Neuron (in vitro differentiated cells): ENCODE measurements around the gene ANKRD13A.

ENCODE experiments used
- H2AFZ ChIP-seq: one replicate; pipeline ENCODE4 v1.6.1; 2013; ENCODE audit warnings: low read depth, mild to moderate bottlenecking, inconsistent platforms, low read length, moderate library complexity
- H3K27me3 ChIP-seq: one replicate; pipeline ENCODE4 v1.6.1; 2013; ENCODE audit warnings: low read length; ENCODE audit not compliant: insufficient read depth
- H3K36me3 ChIP-seq: one replicate; pipeline ENCODE4 v1.6.1; 2013; ENCODE audit warnings: low read length; ENCODE audit not compliant: insufficient read depth
- H3K4me1 ChIP-seq: one replicate; pipeline ENCODE4 v1.6.1; 2013; ENCODE audit warnings: low read length; ENCODE audit not compliant: insufficient read depth
- H3K4me3 ChIP-seq: 2 replicates; pipeline ENCODE4 v1.5.1; 2013; ENCODE audit warnings: mild to moderate bottlenecking, low read length, moderate library complexity
- H3K9me3 ChIP-seq: one replicate; pipeline ENCODE4 v1.6.1; 2013; ENCODE audit warnings: low read length

The ANKRD13A gene

DNA sequence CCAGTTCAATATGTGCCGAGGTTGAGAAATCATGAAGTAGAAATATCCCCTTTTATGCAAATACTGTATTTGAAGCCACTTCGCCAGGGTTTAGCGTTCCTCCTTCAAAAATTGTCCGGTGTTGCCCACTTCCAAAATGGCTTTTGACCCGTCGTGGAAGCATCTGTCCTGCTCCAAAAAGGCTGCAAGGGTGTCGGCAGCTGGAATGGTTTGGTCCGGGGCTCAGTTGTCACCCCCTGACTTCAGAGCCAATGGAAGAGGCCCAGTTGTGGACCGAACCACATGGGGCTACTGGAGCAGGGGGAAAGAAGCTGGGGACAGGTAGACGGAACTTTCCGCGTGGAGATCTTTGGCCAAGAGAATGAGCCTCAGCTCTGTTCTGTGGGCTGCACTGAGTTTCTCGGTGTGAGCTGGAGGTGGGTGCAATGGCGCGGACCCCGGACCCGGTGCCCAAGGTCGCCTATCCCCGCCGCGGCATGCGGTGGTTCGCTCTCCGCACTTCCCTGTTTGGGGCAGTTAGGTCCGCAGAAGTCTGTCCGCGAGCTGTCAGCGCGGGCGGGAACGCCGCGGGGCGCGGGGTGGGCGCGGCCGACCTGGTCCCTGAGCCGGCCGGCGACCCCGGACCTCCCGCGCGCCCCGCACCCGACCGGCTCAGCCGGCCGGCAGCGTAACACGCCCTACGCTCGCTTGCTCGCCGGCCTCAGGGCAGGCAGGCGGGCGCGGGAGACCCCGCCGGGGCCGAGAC lies at the start of gene ANKRD13A:
Gene ANKRD13A, plus strand, starts transcription at position 527 of the 745 bp plus-strand sequence. CDS start 259 bp downstream, outside the sequence.
- Histone ChIP-seq H3K27me3 (no peaks in the 10 kb centered on the region), H2AFZ (peak within 1 kb of the TSS; percentile 69), H3K36me3 (no peaks in the 10 kb centered on the region)

GRCh38 chr12:109950625-109951024 lies 48.6 kb upstream of the ANKRD13A start:
- H2AFZ ChIP-seq, result no peak overlapping the region

More for the DNA sequence above, at the start of gene ANKRD13A:
- Histone ChIP-seq H3K4me1 (peaks cover 22% of the 10 kb centered on the region), H3K4me3 (peak within 1 kb of the TSS; percentile 82), H3K9me3 (no peaks in the 10 kb centered on the region)

GRCh38 chr12:109951136-109951535 lies 48.1 kb upstream of the ANKRD13A start:
- Histone ChIP-seq H3K4me1 (peaks cover 33% of the 10 kb centered on the region), H2AFZ (no peak overlapping the region), H3K4me3 (no peak overlapping the region), H3K36me3 (peaks cover 52% of the 10 kb centered on the region), H3K27me3 (no peaks in the 10 kb centered on the region), H3K9me3 (no peaks in the 10 kb centered on the region)

More at GRCh38 chr12:109950625-109951024, 48.6 kb upstream of the ANKRD13A start:
- H3K4me1 ChIP-seq, result peaks cover 35% of the 10 kb centered on the region
- no peak overlapping the region for H3K4me3 ChIP-seq
- peaks cover 50% of the 10 kb centered on the region for H3K36me3 ChIP-seq
- H3K27me3 ChIP-seq, result no peaks in the 10 kb centered on the region
- H3K9me3 ChIP-seq, result no peaks in the 10 kb centered on the region

DNA sequence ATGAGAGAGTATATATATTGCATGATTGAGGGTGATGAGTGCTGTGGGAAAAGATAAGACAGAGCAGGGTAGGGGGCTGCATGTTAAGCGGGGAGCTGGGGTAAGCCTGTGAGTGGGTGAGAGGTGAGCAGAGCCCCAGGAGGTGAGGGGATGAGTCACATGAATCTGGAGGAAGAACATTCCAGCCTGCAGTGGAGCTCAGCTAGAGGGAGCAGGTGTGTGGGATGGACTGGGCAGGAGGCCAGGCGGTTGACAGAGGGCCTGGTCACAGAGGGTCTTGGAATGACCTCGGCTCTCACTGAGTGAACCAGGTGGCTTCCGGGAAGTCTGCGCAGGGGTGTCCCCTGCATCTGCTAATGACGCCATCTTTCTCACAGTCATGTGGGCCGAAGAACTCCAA lies 47.5 kb upstream of the ANKRD13A start:
- H3K27me3 ChIP-seq, result no peaks in the 10 kb centered on the region
- H3K36me3 ChIP-seq, result peaks cover 55% of the 10 kb centered on the region
- peaks cover 26% of the 10 kb centered on the region for H3K4me1 ChIP-seq
- no peak overlapping the region for H3K4me3 ChIP-seq
- H2AFZ ChIP-seq, result no peak overlapping the region
- no peaks in the 10 kb centered on the region for H3K9me3 ChIP-seq

DNA sequence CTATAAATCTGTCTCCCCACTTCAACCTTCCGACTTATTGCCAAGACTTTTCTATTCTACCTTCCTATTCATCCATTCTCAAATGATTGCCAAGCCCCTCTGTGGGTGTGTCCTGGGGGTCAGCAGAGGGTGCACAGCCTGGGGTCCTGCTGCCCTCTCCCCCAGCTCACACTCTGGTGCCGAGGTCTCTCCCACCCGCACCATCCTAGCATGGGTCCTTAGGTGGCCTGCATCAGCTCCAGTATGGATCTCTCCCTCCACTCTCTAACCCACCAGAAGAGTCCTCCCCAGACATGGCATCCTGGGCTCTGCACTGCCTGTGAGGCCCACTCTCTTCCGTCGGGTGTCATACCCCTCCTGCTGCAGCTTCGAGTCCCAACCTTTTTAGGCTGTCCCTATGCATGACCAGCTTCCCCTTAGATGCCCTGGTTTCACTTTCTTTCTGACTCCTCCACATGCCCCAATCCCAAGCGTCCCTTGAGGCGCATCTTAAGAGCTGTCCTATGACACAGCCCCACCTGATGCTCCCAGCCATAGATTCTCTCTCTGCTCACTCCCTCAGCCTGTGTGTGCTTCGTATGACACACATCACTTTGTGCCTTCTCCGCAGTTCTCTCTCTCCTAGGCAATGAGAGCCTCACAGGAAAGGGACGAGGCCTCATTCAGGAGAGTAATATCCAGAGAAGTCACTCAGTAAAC lies 46.9 kb upstream of the ANKRD13A start:
- Histone ChIP-seq H2AFZ (no peak overlapping the region), H3K4me3 (no peak overlapping the region), H3K27me3 (no peaks in the 10 kb centered on the region), H3K36me3 (peaks cover 54% of the 10 kb centered on the region), H3K9me3 (no peaks in the 10 kb centered on the region), H3K4me1 (peaks cover 25% of the 10 kb centered on the region)

DNA sequence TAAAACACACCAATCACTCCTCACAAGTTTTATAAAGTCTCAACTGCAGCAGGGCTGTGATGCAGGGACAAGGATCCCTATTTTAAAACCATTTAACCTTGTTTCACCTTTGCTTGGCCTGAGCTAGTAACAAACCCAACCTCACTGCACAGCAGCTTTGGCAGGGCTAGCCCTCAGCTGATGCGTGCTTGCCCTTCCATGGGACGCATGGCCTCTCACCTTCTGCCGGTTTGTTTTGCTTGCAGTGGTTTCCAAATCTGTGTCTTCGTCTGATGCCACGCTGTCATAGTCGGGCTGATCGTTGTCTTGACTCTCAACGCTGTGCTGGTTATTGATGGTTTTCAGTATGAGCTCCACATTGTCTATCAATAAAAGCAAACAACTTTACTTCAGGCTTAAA lies 46.4 kb upstream of the ANKRD13A start:
- peaks cover 25% of the 10 kb centered on the region for H3K4me1 ChIP-seq
- peaks cover 49% of the 10 kb centered on the region for H3K36me3 ChIP-seq
- H3K27me3 ChIP-seq, result no peaks in the 10 kb centered on the region
- no peak overlapping the region for H2AFZ ChIP-seq
- H3K9me3 ChIP-seq, result no peaks in the 10 kb centered on the region
- H3K4me3 ChIP-seq, result no peak overlapping the region

GRCh38 chr12:109953656-109954055 lies 45.6 kb upstream of the ANKRD13A start:
- Histone ChIP-seq H3K4me1 (peaks cover 18% of the 10 kb centered on the region), H3K27me3 (no peaks in the 10 kb centered on the region), H3K36me3 (peaks cover 44% of the 10 kb centered on the region), H2AFZ (no peak overlapping the region), H3K4me3 (no peak overlapping the region), H3K9me3 (no peaks in the 10 kb centered on the region)

DNA sequence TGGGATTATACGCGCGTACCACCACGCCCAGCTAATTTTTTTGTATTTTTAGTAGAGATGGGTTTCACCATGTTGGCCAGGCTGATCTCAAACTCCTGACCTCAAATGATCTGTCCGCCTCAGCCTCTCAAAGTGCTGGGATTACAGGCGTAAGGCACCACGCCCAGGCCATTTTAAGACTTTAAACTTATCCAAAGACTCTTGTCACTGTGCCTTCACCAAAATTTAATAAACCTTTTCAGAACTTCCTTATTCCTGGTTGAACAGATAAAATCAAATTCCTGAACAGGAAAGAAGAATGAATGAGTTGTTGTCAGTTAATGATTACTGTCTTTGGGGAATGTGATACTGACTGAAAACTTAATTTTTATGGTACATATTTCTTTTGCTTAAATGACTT lies 40.9 kb upstream of the ANKRD13A start:
- H3K4me3 ChIP-seq, result no peak overlapping the region
- no peaks in the 10 kb centered on the region for H3K9me3 ChIP-seq
- no peaks in the 10 kb centered on the region for H3K4me1 ChIP-seq
- H3K36me3 ChIP-seq, result peaks cover 32% of the 10 kb centered on the region
- no peaks in the 10 kb centered on the region for H3K27me3 ChIP-seq
- no peak overlapping the region for H2AFZ ChIP-seq

DNA sequence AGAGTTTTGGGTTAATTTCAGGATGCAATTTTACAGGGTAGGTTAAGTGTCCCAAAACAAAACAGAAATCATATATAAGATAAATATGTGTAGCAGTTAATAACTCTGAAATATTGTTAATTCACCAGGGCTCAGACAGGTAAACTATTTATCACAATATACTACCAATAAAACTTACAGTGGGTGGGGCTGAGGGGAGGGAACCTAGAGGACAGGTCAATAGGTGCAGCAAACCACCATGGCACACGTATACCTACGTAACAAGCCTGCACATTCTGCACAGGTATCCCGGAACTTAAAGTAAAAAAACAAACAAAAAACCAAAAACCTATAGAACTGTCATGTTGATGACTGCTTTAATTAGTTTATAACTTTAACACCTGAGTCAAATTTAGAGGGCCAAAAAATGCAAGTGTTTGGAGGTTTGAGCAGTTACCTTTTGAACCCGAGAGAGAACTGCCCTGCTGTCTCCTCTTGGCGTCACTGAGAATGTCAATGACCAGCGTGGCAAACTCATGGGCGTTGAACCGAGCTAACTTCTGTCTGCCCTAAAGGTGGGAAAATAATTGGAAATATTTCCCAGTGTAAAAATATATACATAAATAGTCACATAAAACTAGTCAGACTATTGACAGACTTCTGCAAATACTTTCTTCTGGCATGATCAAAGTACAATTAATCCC lies 39.7 kb upstream of the ANKRD13A start:
- H3K27me3 ChIP-seq, result no peaks in the 10 kb centered on the region
- no peaks in the 10 kb centered on the region for H3K4me1 ChIP-seq
- no peaks in the 10 kb centered on the region for H3K9me3 ChIP-seq
- no peak overlapping the region for H2AFZ ChIP-seq
- H3K4me3 ChIP-seq, result no peak overlapping the region
- peaks cover 36% of the 10 kb centered on the region for H3K36me3 ChIP-seq

DNA sequence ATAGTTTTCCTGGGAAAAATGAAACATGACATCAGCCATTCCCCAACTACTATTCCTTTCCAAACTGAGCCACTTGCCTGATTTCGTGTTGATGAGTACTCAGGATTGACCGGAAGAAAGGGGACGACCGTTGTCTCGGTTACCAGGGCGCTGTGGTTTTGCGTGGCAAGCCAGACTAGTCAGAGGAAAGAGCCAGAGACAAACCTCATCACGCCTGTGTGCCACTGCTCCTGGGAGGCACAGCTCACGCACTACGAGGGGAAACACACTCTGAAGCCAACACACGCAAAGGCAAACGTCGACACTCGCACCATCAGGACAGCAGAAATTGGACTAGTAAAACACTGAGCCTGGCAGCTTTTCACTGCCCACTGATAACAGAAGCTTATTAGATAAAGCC lies 38.0 kb upstream of the ANKRD13A start:
- Histone ChIP-seq H3K9me3 (no peaks in the 10 kb centered on the region), H3K4me1 (no peaks in the 10 kb centered on the region), H3K4me3 (no peak overlapping the region), H2AFZ (no peak overlapping the region), H3K36me3 (peaks cover 37% of the 10 kb centered on the region), H3K27me3 (no peaks in the 10 kb centered on the region)

- no peaks in the 10 kb centered on the region for H3K9me3 ChIP-seq
- no peaks in the 10 kb centered on the region for H3K27me3 ChIP-seq
- H3K4me1 ChIP-seq, result no peaks in the 10 kb centered on the region
- H3K36me3 ChIP-seq, result peaks cover 36% of the 10 kb centered on the region
- H2AFZ ChIP-seq, result no peak overlapping the region
- no peak overlapping the region for H3K4me3 ChIP-seq
These were observed 37.6 kb upstream of the ANKRD13A start for GRCh38 chr12:109961612-109962011.

DNA sequence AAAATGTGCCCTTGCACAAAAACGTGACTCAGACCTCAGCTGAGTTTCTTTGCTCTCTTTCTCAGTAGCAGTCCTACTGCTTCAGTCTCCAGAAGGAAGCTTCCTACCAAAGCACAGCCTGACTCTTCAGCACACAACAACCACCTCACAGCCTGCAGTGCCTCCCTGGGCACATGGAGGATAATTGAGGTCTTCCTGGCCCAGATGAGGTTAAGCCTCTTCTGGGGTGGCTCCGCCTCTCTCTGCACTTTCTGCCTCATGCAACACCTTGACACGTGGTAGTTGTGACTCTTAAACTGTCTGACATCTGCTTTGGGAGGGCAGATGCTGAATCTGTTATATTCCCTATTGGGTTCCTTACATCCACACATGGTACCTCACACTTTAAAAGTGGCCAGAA lies 36.8 kb upstream of the ANKRD13A start:
- Histone ChIP-seq H3K36me3 (peaks cover 39% of the 10 kb centered on the region), H3K4me1 (no peaks in the 10 kb centered on the region), H2AFZ (no peak overlapping the region), H3K9me3 (no peaks in the 10 kb centered on the region), H3K4me3 (no peak overlapping the region), H3K27me3 (no peaks in the 10 kb centered on the region)

GRCh38 chr12:109963330-109963729 lies 35.9 kb upstream of the ANKRD13A start:
- H2AFZ ChIP-seq, result no peak overlapping the region
- H3K27me3 ChIP-seq, result no peaks in the 10 kb centered on the region
- H3K9me3 ChIP-seq, result no peaks in the 10 kb centered on the region
- H3K36me3 ChIP-seq, result peaks cover 42% of the 10 kb centered on the region
- H3K4me1 ChIP-seq, result no peaks in the 10 kb centered on the region
- no peak overlapping the region for H3K4me3 ChIP-seq
